Neural cell (in vitro differentiated cells): ENCODE measurements around the gene VMAC. TPM values are rescaled to one million over a fixed set of nuclear protein-coding genes. Genes with fewer than 3 reads are reported as not detected.

Experiments used
- H2AFZ ChIP-seq: fragments of 200-600, 300-800 bp; sonication (generic), shearing (Covaris generic); 2 replicates; pipeline ENCODE4 v1.6.0; 2014; ENCODE audit warnings: low read depth, mild to moderate bottlenecking, antibody characterized with exemption, low read length, moderate library complexity
- H3F3A ChIP-seq: fragments of 200-600 bp; shearing (Covaris generic); 2 replicates; pipeline ENCODE4 v1.6.1; 2016; ENCODE audit warnings: mild to moderate bottlenecking, moderate library complexity, mixed read lengths, antibody characterized with exemption, low read length; ENCODE audit not compliant: insufficient read depth, poor library complexity, severe bottlenecking
- H3K27ac ChIP-seq: fragments of 200-600, 300-800 bp; sonication (generic), shearing (Covaris generic); 2 replicates; pipeline ENCODE4 v1.5.1; 2014; ENCODE audit warnings: mild to moderate bottlenecking, low read length, moderate library complexity
- H3K27me3 ChIP-seq: fragments of 300-800, 200-600 bp; sonication (generic), shearing (Covaris generic); 2 replicates; pipeline ENCODE4 v1.6.0; 2014; ENCODE audit warnings: mild to moderate bottlenecking, low read depth, low read length, moderate library complexity; ENCODE audit not compliant: insufficient read depth
- H3K36me3 ChIP-seq: fragments of 300-800, 200-600 bp; sonication (generic), shearing (Covaris generic); 2 replicates; pipeline ENCODE4 v1.5.1; 2014; ENCODE audit warnings: mild to moderate bottlenecking, antibody characterized with exemption, low read length, moderate library complexity; ENCODE audit not compliant: insufficient read depth
- H3K4me2 ChIP-seq: fragments of 300-800, 200-600 bp; sonication (generic), shearing (Covaris generic); 2 replicates; pipeline ENCODE4 v1.6.0; 2014; ENCODE audit warnings: mild to moderate bottlenecking, low read length
- H3K4me3 ChIP-seq: fragments of 300-800, 200-600 bp; sonication (generic), shearing (Covaris generic); 2 replicates; pipeline ENCODE4 v1.5.1; 2014; ENCODE audit warnings: mild to moderate bottlenecking, low read length, moderate library complexity
- H3K79me2 ChIP-seq: fragments of 200-600 bp; shearing (Covaris generic); replicated peaks from 2 replicates; pipeline ENCODE4 v1.6.0; 2014; ENCODE audit warnings: mild to moderate bottlenecking, low read length, moderate library complexity; ENCODE audit not compliant: insufficient read depth
- H3K9ac ChIP-seq: fragments of 300-800, 200-600 bp; sonication (generic), shearing (Covaris generic); 2 replicates; pipeline ENCODE4 v1.6.1; 2016; ENCODE audit warnings: mild to moderate bottlenecking, low read length, mixed read lengths
- H3K9me2 ChIP-seq: fragments of 200-600 bp; shearing (Covaris generic); 2 replicates; pipeline ENCODE4 v1.6.1; 2016; ENCODE audit warnings: mild to moderate bottlenecking, low read length, mixed read lengths; ENCODE audit not compliant: insufficient read depth
- H3K9me3 ChIP-seq: fragments of 200-600, 300-800 bp; sonication (generic), shearing (Covaris generic); 2 replicates; pipeline ENCODE4 v1.6.1; 2016; ENCODE audit warnings: mild to moderate bottlenecking, mixed run types, low read length, moderate library complexity, mixed read lengths
- H4K20me1 ChIP-seq: fragments of 200-600 bp; shearing (Covaris generic); 2 replicates; pipeline ENCODE4 v1.6.1; 2016; ENCODE audit warnings: mild to moderate bottlenecking, mixed run types; ENCODE audit not compliant: insufficient read depth
- EP300 ChIP-seq: fragments of 450-650 bp; conservative IDR thresholded peaks from 2 replicates; pipeline ENCODE4 v1.6.1; 2014; ENCODE audit warnings: antibody characterized with exemption, mild to moderate bottlenecking, moderate library complexity; ENCODE audit not compliant: poor library complexity, severe bottlenecking
- EZH2 ChIP-seq: fragments of 200-600, 300-800 bp; shearing (Covaris generic), sonication (generic); IDR thresholded peaks from 2 replicates; pipeline ENCODE4 v1.6.1; 2014; ENCODE audit warnings: antibody characterized with exemption, low read length, borderline replicate concordance, mild to moderate bottlenecking; ENCODE audit not compliant: insufficient read depth, poor library complexity, severe bottlenecking
- MXI1 ChIP-seq: fragments of 450-650 bp; conservative IDR thresholded peaks from 2 replicates; pipeline ENCODE4 v1.6.1; 2014; ENCODE audit warnings: antibody characterized with exemption, mild to moderate bottlenecking; ENCODE audit not compliant: poor library complexity, severe bottlenecking
- POLR2AphosphoS5 ChIP-seq: IDR thresholded peaks from 2 replicates; pipeline ENCODE4 v1.6.1; 2012
- RAD21 ChIP-seq: fragments of 450-650 bp; conservative IDR thresholded peaks from 2 replicates; pipeline ENCODE4 v1.6.1; 2014; ENCODE audit warnings: antibody characterized with exemption, mild to moderate bottlenecking, moderate library complexity
- SMC3 ChIP-seq: fragments of 450-650 bp; conservative IDR thresholded peaks from 2 replicates; pipeline ENCODE4 v1.6.1; 2014; ENCODE audit warnings: antibody characterized with exemption, mild to moderate bottlenecking, moderate library complexity; ENCODE audit not compliant: poor library complexity
- TAF1 ChIP-seq: IDR thresholded peaks from 2 replicates; pipeline ENCODE4 v1.6.1; 2012; ENCODE audit warnings: low read depth
- polyA plus RNA-seq: library from polyadenylated mRNA; depleted of rRNA; stranded (reverse); fragments of >200 nt; gene quantifications from 2 replicates; pipeline ENCODE4 v1.2.3, GENCODE V29; 2014
- TF ChIP-seq, protein P1 (sequence below): fragments of 450-650 bp; IDR thresholded peaks from 2 replicates; pipeline ENCODE4 v1.5.1; 2014; ENCODE audit warnings: antibody characterized with exemption, mild to moderate bottlenecking, moderate library complexity; ENCODE audit not compliant: poor library complexity, severe bottlenecking
- TF ChIP-seq, protein P2 (sequence below): IDR thresholded peaks from 2 replicates; pipeline ENCODE4 v1.6.1; 2012; ENCODE audit warnings: borderline replicate concordance

Gene VMAC
- polyA plus RNA-seq, 1 donor from 2014 or later = 6.0 TPM

DNA sequence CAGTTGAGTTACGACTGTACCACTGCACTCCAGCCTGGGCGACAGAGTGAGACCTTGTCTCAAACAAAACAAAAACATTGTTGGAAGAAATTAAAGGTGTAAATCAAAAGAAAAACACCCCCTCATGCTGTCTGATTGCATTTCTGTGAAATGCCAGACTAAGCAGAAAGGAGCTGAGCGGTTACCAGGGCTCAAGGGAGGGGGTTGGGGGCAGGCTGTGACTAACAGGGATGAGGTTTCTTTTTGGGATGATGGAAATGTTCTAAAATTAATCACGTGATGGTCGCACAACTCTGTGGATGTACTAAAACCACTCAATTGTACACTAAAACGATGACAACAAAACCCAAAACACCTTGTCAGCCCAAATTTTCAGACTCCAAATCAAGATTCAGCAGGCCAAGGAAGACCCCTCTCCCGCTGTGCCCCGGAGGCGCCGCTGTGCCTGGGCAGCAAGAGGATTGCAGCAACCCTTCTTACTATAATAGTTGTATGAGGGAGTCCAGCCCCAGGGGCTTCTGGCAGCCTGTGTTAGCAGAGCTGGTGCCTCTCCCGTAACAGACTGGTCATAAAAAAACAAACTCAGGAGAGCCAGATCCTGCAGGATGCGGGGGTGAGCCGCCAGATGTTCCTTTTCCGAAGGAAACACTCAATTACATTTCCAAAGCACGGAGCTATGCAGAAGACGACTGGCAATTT, 30.3 kb downstream of the VMAC start:
- no peak overlapping the region for H3K4me2 ChIP-seq
- no peak overlapping the region for H3K4me3 ChIP-seq
- H3K9me3 ChIP-seq = no peaks in the 10 kb centered on the region
- H3K36me3 ChIP-seq = no peaks in the 10 kb centered on the region
- no peaks in the 10 kb centered on the region for H3K9me2 ChIP-seq
- H3K79me2 ChIP-seq = peaks cover 4% of the 10 kb centered on the region
- no peak overlapping the region for H2AFZ ChIP-seq
- TF ChIP-seq EP300 (no peak), MXI1 (no peak), POLR2AphosphoS5 (no peak), EZH2 (no peak), TAF1 (no peak), RAD21 (no peak), SMC3 (no peak)
- TF ChIP-seq, protein P1, sequence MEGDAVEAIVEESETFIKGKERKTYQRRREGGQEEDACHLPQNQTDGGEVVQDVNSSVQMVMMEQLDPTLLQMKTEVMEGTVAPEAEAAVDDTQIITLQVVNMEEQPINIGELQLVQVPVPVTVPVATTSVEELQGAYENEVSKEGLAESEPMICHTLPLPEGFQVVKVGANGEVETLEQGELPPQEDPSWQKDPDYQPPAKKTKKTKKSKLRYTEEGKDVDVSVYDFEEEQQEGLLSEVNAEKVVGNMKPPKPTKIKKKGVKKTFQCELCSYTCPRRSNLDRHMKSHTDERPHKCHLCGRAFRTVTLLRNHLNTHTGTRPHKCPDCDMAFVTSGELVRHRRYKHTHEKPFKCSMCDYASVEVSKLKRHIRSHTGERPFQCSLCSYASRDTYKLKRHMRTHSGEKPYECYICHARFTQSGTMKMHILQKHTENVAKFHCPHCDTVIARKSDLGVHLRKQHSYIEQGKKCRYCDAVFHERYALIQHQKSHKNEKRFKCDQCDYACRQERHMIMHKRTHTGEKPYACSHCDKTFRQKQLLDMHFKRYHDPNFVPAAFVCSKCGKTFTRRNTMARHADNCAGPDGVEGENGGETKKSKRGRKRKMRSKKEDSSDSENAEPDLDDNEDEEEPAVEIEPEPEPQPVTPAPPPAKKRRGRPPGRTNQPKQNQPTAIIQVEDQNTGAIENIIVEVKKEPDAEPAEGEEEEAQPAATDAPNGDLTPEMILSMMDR = no peak
- TF ChIP-seq, protein P2, sequence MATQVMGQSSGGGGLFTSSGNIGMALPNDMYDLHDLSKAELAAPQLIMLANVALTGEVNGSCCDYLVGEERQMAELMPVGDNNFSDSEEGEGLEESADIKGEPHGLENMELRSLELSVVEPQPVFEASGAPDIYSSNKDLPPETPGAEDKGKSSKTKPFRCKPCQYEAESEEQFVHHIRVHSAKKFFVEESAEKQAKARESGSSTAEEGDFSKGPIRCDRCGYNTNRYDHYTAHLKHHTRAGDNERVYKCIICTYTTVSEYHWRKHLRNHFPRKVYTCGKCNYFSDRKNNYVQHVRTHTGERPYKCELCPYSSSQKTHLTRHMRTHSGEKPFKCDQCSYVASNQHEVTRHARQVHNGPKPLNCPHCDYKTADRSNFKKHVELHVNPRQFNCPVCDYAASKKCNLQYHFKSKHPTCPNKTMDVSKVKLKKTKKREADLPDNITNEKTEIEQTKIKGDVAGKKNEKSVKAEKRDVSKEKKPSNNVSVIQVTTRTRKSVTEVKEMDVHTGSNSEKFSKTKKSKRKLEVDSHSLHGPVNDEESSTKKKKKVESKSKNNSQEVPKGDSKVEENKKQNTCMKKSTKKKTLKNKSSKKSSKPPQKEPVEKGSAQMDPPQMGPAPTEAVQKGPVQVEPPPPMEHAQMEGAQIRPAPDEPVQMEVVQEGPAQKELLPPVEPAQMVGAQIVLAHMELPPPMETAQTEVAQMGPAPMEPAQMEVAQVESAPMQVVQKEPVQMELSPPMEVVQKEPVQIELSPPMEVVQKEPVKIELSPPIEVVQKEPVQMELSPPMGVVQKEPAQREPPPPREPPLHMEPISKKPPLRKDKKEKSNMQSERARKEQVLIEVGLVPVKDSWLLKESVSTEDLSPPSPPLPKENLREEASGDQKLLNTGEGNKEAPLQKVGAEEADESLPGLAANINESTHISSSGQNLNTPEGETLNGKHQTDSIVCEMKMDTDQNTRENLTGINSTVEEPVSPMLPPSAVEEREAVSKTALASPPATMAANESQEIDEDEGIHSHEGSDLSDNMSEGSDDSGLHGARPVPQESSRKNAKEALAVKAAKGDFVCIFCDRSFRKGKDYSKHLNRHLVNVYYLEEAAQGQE = no peak
- H4K20me1 ChIP-seq = no peaks in the 10 kb centered on the region
- H3K9ac ChIP-seq = no peak overlapping the region
- no peaks in the 10 kb centered on the region for H3F3A ChIP-seq
- no peak overlapping the region for H3K27ac ChIP-seq
- no peaks in the 10 kb centered on the region for H3K27me3 ChIP-seq

DNA sequence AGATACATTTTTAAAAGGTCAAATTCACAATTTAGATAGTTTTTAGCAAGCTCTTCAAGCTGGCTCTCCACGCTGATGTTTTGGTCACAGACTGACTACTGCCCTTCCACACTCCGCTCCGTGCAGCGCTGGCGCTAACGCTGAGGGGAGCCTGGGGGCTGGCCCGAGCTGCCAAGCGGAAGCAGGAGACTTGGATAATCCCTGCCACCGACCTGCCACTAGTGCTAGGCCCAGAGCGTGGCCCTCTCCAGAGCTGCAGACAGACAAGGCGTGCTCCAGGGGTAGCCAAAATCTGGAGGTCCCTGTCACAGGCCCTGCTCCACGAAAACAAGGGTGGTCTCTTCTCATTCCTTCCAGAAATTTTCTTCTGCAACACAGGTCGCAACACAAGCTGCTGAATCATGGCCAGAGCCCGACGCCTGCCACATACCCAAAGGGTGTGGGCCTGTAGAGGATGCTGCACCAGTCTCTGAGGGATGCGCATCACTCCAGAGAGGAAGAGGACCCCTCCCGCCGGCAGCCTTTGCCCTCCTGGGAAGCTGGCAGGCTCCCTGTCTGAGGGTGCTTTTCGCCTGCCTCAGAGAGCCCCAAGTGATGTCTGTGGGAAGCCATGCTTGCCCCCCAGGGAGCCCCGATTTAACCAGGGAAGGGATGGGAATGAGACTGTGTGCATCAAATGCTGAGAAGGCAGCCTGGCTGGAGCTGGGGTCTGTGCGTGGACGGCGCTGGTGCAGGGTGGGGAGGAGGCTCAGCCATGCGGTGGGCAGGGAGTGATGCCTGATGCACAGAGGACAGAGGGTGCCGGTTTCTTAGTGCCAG, 31.0 kb downstream of the VMAC start:
- H3K9me2 ChIP-seq = no peaks in the 10 kb centered on the region
- H3F3A ChIP-seq = no peaks in the 10 kb centered on the region
- no peaks in the 10 kb centered on the region for H3K9me3 ChIP-seq
- H3K27ac ChIP-seq = no peak overlapping the region
- TF ChIP-seq MXI1 = no peak
- TF ChIP-seq EP300 = no peak
- no peak for TF ChIP-seq RAD21
- TF ChIP-seq, protein P2 = no peak
- TF ChIP-seq POLR2AphosphoS5 = no peak
- TF ChIP-seq SMC3 = no peak
- TF ChIP-seq EZH2 = no peak
- no peak for TF ChIP-seq TAF1
- TF ChIP-seq, protein P1 = no peak
- H4K20me1 ChIP-seq = no peaks in the 10 kb centered on the region
- no peak overlapping the region for H3K4me3 ChIP-seq
- no peaks in the 10 kb centered on the region for H3K27me3 ChIP-seq
- H3K9ac ChIP-seq = no peak overlapping the region
- H3K36me3 ChIP-seq = no peaks in the 10 kb centered on the region
- peaks cover 4% of the 10 kb centered on the region for H3K79me2 ChIP-seq
- no peak overlapping the region for H2AFZ ChIP-seq
- no peak overlapping the region for H3K4me2 ChIP-seq
